Activated naive CD4-positive, alpha-beta T cell (primary cell): ENCODE data around the gene SIGLEC6.
"Not testable (repeated sequence)": the region's sequence is repeated elsewhere in the genome, so short reads cannot be mapped to it uniquely, and the experiment has no call there.

ENCODE experiments used
- DNase-seq, 4 experiments: peaks; one replicate each; lab custom pipeline; 2025; lab: John Stamatoyannopoulos, UW

SIGLEC6 gene

DNA sequence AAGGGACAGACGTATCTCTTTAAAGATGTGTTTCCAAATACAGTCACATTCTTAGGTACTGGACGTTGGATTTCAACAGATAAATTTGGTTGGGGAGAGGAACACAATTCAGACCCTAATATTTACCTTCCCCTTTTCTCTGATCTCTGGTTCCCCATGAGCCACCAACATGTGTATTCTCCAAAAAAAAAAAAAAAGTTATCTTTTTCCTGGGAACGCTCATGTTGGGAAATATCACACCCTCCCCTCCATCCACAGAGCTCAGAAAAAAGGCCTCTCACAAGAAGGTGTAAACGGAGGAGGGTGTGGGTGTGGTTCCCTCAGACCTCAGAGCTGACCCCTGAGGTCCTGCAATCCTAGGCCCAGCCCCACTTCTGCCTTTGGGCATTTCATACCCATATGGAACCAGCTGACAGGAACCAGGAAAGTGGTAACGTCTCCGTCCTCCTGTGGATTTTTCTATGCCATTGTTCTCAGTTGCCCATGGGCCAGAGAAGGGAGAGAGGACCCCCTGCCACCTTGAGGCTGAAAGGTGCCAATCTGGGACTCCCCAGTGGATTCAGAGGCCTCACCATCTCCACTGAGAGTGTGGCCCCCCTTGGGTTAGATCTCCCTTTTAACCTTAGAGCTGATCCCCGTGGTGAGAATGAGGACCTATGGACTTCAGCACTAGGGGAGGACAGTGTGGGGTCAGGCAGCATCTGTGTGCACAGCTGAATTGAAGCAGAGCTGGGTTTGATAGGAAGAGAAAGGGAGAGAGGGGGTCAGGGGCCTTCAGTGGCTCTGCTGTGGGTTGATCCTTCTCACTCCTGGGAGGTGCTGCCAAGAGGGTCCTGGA is 21.4 kb downstream of the SIGLEC6 start:
- no peak for DNase-seq

DNA sequence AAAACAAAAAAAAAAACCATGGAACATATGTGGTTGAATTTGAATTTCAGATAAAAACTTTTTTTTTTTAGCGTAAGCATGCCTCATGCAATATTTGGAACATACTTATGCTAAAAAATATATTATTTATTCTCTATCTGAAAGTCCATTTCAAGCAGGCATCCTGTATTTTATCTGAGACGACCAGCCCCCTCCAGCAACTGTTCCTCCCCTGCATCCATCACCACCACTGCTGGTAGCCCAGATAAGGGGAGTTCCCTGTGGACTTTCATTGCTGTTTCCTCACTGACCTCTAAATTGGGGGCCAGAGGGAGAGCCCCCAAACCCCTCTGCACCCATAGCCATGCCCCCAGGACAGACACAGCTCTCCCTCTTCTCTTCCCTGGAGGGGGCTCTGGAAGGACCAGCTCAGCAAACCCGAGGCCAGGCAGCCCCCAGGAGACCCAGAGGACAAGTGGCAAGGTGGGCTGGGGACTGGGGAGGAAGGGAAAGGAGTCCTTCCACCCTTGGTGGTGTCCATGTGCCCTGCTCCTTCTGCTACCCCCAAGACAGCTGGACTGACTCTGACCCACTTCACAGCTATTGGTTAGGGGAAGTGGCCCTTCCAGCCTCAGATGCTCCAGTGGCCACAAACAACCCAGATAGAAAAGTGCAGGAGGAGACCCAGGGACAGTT is 23.3 kb downstream of the SIGLEC6 start:
- DNase-seq: no peak

DNA sequence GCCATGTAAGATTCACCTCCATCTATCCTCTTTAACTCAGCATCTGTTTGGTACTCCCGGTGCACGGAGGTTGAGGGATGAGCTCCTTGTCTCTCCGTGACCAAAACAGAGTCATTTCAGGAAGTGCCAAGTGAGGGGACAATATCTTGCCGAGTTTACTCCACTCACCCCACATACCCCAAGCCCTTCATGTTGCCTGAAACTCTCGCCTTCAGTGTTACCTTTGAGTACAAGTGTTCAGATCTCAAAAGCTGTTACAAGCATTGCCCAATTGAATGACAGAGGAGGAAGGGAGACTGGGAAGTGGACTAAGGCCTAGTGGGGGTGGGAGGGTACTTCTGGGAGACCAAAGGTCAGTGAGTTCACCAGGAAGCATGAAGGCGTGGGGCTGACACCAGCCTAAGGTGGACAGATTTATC is 23.8 kb downstream of the SIGLEC6 start:
- DNase-seq: no peak

DNA sequence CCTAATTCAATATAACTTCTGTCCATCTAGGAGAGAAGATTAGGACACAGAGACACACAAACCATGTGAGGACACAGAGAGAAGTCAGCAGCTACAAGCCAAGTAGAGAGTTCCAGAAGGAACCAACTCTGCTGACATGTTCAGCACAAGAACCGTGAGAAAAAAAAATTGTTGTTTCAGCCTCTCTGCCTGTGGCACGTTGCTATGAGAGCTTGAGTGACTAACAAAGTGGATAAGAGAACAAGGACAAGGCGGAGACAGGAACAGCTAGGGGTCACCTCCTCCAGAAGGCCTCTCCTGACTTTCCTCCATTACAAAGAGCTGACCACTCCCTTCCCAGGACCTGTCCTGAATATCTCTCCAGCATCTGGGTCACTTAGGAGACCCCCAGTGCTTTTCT is 24.3 kb downstream of the SIGLEC6 start:
- DNase-seq: no peak

DNA sequence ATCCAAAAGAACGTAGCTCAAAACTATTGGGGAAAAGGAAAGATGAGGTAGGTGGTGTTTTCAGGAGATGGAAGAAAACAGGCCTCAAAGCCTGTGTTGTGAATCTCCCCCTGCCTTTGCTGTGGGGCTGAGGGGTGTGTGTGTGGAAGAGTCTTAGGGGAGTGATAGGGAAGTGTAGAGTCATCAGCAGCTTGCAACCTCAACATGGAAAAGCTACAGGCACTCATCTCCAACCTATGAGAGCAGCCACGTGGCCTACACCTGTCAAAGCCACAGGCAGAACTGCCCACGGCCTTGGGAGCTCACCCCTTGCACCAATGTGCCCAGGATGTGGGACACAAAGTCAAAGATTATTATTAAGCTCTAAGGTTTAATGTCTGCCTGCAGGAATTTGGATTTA is 25.6 kb downstream of the SIGLEC6 start:
- DNase-seq: no peak

DNA sequence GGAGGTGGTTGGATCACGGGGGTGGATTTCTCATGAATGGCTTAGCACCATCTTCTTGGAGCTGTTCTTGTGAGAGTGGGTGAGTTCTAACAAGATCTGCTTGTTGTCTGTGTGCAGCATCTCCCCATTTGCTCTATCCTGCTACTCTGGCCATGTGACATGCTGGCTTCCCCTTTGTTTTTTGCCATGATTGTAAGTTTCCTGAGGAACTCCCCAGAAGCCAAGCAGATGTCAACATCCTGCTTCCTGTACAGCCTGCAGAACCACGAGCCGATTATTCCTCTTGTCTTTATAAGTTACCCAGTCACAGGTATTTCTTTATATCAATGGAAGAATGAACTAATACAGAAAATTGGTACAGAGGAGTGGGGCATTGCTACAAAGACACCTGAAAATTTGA is 27.6 kb downstream of the SIGLEC6 start:
- DNase-seq: no peak

DNA sequence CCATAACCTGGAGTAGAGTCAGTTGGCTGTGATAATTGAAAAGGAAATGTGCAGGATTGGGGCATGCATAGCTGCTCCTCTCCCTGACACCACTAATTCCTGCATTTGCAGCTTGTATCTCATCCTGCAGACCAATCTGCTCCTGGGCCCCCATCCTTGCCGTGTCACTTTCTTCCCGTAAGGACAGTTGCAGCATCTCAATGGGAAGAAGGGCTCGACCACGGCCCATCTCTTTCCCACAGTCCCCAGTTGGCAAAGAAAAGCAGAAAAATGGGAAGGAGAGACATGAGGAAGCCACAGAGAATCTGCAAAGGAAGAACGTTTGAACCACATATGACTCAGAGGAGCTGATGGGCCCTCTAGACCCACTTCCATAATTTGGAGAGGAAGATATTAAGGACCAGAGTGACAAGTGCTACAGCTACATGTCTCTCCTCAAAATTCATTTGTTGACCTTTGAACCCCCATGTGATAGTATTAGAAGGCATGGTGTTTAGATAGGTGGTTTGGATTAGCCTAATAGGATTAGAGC is 28.1 kb downstream of the SIGLEC6 start:
- no peak for DNase-seq

DNA sequence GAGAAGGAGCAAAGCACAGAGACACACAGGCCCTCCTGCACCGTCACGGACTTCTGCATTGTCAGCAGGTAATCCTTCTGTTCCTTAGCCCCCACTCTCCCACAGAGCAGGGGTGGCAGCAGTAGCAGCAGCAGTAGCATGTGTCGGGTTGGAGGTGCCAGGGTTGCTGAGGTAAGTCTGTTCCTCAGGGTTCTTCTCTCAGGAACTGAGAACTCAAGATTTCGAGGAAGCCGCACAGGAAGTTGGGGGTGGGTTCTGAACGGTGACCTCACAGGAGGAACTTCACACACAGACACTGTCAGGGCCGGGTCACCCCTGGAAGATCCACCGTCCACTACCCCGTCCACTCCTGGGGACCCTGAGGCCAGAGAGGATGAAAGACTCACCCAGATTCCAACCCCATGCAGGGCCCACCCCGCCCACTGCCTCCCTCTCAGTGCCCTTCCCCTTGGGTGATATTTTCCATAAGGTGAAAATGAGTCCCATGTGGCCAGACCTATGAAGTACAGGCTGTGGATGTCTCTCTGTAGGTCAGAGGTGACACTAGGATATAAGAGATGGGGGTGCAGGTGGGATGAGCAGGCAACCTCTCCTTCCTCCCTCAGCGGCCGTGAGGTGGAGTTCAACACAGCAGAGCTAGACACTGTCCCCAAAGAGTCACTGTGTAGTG is 29.7 kb downstream of the SIGLEC6 start, which contains the start of gene SIGLEC12:
TSS of gene SIGLEC12 (minus strand) at position 207 of the 670 bp plus-strand sequence. CDS start at position 140, 67 bp downstream.
- no peak for DNase-seq

DNA sequence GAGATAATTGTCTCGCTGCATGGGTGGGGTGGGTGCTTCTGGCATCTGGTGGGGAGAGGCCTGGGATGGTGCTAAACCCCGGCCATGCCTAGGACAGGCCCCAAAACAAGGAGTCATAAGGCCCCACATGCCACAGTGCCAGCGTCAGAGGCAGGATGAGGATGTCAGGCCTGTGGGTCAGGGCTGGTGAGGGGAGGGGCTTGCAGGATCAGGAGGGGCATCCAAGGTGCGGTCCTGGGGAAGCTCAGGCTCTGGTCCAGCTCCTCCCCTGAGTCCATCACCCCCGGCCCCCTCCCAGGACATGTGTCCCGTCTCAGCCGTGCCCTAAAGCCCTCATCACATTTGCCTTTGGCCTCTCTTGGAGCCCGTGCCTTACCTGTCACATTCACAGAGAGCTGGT is 30.5 kb downstream of the SIGLEC6 start:
- not testable (repeated sequence) for DNase-seq

DNA sequence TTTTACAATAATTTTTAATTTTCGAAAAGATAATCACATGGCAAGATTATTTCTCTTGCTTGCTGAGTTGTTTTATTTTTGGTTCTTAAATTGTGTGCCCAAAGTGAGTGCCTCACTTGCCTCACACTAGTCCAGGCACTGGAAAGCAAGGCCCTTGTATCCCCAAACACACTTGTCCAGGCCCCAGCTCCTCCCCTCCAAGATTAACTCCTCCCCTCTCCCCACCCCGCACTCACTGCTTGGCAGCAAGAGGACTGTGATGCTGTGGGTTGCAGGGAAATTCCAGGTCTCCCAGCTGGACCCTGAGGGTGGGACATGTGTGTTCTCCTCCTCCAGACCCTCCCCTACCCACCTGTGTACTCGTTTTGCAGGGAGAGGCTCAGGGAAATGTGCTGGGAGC is 33.8 kb downstream of the SIGLEC6 start:
- DNase-seq: no peak

DNA sequence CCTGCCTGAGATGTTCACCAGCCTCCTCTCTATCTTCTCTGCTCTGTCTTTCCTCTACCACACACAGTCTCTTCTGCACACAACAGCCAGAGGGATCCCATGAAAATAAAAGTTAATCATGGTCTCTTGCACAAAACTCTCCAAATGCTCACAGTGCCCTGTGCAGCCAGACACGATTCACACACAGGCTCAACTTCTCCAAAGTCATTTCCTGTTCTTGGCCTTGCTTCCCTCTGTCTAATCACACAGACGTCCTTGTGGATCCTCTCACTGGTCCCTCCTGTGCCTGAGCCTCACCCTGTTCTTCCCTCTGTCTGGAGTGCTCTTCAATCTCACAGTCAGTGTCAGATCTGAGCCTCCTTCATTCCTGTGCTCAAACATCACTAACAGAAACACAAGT is 37.7 kb downstream of the SIGLEC6 start:
- DNase-seq: no peak

DNA sequence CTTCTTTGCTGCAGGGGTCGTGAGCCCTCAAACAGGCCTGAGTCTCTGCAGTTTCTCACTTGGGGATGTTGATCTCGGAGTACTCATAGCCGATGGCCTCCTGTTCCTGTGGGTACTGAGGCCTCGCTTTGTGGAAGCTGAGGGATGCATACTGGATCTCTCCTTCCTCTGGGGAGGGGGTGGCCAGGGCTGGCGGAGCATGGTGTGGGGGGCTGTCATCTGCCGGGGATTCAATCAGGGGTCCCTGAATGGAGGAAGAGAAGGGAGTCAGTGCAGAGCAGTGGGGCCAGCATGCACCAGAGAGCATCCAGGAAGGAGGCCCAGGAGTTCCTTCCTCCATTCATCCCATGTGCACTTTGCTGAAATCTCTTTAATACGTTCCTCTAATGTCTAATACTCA is 39.9 kb downstream of the SIGLEC6 start:
- DNase-seq: no peak

DNA sequence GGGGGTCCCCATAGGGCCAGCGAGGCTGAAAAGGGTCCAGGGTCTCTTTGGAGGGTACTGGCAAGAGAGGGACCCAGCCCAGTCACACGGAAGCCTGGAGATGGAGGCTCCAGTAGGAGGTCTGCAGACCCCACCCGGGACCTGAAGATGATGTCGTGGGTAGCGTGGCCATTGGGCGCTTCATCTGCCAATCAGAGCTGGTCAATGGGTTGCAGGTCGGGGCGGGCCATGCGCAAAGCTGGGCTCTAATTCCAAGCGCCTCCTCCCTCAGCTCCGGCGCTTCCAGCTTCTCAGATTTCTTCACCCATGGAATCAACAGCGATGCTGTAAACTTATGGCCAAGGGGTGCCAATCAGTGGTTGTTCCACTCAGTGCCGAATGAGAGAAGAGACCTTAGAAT is 40.8 kb downstream of the SIGLEC6 start:
- no peak for DNase-seq

DNA sequence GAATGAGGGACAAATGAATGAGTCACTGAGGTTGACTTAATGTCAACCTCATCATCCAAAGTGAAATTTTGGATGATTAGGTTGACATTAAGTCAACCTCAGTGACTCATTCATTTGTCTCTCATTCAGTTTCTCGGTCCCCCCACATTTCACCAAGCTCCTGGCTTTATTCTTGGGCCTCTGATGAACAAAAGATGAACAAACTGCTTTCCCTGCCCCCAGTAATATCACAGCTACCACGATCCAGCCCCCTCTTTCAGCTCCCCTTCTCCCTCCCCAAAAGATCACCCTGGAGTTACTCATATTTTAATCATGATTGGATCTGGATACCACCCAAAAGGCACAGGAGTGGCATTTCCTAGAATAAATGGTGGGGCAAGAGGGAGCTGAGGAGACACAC is 42.4 kb downstream of the SIGLEC6 start:
- no peak for DNase-seq

DNA sequence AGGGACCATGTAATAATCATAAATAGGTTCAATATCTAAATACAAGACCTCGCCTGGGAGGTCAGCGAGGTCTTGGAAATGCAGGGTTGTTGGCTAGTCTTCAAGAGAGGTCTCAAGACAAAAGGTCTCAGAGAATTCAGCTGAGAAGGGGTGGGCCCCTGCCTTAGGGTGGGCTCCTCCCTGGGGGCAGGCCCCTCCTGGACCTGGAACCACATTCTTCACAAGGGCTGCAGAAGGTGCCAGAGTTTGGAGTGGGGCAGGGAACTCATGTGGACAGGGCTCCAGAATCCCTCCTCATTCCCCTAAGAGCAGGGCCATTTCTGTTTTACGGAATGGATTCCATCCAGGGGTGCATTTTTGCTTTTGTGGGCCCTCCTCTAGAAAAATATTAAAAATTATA is 43.0 kb downstream of the SIGLEC6 start:
- no peak for DNase-seq

DNA sequence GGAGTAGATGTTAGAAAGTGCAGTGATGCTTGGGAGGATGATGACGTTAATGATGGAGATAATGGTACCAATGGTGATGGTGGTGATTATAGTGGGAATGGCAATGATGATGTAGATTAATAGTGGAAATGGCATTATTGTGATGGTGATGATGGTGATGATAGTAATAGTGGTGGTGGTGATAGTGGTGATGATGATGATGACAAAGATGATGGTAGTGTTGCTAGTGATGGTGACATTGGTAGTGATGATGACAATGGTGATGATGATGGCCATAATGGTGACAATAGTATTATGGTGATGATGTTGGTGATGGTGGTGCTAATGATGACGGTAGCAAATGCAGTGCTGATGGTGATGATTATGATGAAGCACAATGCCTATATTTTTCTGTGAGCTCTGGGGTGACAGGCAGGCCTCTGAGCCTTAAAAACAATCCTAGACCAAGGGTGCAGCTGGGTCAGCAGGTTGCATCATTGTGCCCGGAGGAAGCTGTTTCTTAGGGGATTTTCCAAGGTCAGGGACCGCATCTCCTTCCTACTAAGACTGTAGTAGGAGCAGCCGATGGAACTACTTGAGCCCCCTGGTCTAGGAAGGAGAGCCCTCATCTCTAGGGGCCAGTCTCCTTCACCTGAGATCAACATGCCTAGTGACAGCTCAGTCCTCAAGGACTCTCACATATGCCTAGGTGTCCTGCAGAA is 45.4 kb downstream of the SIGLEC6 start:
- DNase-seq: no peak

DNA sequence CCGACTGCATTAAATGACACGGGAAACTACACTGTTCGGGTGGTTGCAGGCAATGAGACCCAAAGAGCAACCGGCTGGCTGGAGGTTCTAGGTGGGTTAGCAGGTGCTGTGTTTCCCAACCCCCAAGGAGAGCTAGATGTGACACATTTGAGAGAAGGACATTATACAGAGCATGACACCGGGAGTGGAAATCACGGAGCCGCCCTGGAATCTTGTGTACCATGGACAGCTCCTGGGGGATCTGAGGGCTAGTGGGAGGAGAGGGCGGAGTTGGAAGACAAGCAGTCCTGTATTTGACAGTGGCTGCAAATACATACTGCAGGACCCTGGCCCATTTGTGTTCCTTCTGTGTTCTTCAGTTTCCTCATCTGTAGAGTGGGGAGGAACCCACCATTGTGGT is 50.9 kb downstream of the SIGLEC6 start:
- no peak for DNase-seq

DNA sequence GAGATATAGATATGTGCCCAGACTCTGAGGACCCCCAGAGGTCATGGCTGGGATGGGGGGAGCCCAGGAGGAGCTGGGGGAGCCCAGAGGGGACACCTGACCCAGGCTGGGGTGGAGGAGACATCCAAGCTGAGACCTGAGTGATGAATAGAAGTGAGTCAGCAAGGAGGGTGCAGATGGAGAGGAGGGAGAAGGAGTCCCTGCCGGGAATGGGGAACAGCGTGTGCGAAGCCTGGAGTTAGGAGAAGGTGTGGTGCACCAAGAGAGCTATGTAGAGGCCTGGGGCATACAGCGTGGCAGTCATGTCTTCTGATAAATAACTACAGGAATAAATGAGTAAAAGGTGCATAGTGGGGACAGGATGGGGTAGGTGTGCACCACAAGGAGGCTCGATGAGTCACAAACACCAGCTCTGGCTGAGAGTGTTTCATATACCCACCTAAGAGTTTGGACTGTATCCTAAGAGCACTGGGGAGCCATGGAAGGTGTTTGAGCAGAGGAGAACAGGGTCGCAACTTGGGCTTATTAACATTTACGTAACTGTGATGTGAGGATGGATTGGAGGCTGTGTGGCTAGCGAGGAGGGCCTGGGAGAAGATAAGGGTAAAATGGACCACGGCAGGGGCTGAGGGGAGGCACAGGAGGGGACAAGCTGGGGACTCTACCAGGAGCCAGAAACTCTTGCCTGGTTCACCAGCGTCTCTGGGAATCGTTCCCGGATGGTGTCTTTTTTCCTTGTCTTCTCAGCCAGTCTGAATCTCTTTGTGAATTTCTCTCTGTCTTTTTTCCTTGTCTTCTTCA is 51.7 kb downstream of the SIGLEC6 start:
- DNase-seq: no peak

DNA sequence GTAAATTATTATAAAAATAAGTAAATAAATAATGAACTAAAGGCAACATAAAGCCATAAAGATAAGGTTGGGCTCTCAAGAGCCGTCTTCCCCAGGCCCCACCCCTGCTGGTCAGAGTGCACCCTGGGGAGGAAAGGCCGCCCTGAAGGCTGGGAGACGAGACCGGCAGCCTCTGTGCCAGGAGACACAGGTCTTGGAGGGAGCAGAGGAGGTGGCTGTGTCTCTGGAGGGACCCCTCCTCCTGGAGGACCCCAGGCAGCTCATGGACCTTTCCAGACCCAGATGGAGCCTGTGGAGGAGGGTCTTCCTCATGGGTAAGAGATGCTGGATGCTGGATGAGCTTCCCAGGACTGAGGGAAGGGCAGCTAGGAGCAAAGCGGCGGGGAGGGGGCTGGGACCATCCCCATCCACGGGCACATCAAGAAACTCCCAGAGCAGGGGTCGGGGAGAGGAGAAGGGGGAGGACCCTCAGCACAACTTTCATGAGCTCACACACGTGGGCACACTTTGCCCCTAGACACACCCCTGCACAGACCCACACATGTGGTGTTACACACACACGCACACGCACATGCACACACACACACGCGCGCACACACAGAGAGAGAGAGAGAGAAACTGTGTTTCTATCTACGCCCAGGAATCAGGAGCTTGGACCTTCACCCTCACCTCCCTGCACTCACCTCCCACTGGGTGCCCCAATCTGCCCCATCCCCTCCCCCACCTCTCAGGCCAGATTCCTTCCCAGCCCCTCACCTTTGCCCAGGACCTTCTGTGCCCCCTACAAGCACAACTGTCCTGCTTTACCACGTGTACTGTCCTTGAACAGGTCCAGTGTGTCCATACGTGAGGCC is 52.9 kb downstream of the SIGLEC6 start, which contains the start of gene CEACAM18:
TSS of gene CEACAM18 (plus strand) at position 159 of the 854 bp plus-strand sequence.
- no peak for DNase-seq

DNA sequence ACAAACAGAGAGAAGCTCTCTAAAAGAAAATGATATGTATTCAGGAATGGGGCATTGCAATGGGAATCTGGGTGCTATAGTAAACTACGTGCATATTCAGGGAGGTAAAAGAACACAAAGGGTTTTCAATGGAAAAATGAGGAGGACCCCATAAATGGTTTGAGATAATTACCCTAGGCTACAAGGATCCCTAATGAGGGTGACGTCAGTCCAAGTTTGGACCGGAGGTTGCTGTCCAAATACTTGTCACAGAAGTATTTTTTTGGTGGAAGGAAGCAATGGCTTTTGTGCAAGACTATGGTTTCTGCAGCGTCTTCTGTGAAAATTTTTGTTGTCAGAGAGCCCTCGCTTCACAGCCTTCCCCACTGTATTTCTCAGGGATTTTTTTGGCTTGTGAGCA is 54.1 kb downstream of the SIGLEC6 start:
- DNase-seq: no peak
